Panc1 (cell line): ENCODE results near the gene POU4F1.

Experiments
- POLR2AphosphoS5 ChIP-seq: IDR thresholded peaks from 2 replicates; pipeline ENCODE4 v1.6.1; 2012; ENCODE audit warnings: mild to moderate bottlenecking, low read depth, low read length, moderate library complexity
- SIN3A ChIP-seq: IDR thresholded peaks from 2 replicates; pipeline ENCODE4 v1.6.1; 2012; ENCODE audit warnings: low read depth, mild to moderate bottlenecking, low read length, moderate library complexity, borderline replicate concordance; ENCODE audit not compliant: insufficient read depth
- TF ChIP-seq, protein P1 (sequence below): fragments of 450-650 bp; IDR thresholded peaks from 2 replicates; pipeline ENCODE4 v1.5.1; 2017; ENCODE audit warnings: mild to moderate bottlenecking
- TF ChIP-seq, protein P2 (sequence below), 2 experiments: IDR thresholded peaks; 2 replicates each; pipeline ENCODE4 v1.6.1; 2011 to 2012; ENCODE audit warnings: low read depth in 2 of 2, control low read depth in 1 of 2, low read length in 1 of 2, mild to moderate bottlenecking in 1 of 2, moderate library complexity in 1 of 2; ENCODE audit not compliant: insufficient read depth in 1 of 2

DNA sequence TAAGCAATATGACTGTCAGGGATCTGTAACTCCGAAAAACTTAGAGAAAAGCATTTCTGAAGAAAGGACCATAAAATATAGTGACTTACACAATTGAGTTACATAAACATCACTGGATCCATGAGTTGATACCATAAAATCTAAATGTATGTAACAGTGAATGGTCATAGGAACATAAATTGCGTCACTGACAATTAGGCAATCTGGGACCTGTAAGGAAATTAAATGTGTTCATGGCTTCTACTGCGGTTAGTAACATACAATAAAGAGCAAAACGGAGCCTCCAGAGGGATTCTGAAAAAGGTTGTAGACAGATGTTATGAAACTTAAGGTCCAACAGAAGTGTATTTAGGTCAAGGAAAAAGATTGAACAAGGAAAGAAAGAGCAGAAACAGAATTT lies 27.1 kb downstream of the POU4F1 start:
- TF ChIP-seq, protein P1, sequence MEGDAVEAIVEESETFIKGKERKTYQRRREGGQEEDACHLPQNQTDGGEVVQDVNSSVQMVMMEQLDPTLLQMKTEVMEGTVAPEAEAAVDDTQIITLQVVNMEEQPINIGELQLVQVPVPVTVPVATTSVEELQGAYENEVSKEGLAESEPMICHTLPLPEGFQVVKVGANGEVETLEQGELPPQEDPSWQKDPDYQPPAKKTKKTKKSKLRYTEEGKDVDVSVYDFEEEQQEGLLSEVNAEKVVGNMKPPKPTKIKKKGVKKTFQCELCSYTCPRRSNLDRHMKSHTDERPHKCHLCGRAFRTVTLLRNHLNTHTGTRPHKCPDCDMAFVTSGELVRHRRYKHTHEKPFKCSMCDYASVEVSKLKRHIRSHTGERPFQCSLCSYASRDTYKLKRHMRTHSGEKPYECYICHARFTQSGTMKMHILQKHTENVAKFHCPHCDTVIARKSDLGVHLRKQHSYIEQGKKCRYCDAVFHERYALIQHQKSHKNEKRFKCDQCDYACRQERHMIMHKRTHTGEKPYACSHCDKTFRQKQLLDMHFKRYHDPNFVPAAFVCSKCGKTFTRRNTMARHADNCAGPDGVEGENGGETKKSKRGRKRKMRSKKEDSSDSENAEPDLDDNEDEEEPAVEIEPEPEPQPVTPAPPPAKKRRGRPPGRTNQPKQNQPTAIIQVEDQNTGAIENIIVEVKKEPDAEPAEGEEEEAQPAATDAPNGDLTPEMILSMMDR, result no peak
- TF ChIP-seq, protein P2, sequence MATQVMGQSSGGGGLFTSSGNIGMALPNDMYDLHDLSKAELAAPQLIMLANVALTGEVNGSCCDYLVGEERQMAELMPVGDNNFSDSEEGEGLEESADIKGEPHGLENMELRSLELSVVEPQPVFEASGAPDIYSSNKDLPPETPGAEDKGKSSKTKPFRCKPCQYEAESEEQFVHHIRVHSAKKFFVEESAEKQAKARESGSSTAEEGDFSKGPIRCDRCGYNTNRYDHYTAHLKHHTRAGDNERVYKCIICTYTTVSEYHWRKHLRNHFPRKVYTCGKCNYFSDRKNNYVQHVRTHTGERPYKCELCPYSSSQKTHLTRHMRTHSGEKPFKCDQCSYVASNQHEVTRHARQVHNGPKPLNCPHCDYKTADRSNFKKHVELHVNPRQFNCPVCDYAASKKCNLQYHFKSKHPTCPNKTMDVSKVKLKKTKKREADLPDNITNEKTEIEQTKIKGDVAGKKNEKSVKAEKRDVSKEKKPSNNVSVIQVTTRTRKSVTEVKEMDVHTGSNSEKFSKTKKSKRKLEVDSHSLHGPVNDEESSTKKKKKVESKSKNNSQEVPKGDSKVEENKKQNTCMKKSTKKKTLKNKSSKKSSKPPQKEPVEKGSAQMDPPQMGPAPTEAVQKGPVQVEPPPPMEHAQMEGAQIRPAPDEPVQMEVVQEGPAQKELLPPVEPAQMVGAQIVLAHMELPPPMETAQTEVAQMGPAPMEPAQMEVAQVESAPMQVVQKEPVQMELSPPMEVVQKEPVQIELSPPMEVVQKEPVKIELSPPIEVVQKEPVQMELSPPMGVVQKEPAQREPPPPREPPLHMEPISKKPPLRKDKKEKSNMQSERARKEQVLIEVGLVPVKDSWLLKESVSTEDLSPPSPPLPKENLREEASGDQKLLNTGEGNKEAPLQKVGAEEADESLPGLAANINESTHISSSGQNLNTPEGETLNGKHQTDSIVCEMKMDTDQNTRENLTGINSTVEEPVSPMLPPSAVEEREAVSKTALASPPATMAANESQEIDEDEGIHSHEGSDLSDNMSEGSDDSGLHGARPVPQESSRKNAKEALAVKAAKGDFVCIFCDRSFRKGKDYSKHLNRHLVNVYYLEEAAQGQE (IDR thresholded peaks at IDR 0.05; ENCODE audit: insufficient read depth in 1 of 2, low read depth in 2 of 2, low read length in 1 of 2), result no peak
- TF ChIP-seq POLR2AphosphoS5, result no peak
- TF ChIP-seq SIN3A, result no peak
